GM13977 (cell line): ENCODE data around the gene EPHB1.

ENCODE experiments used
- DNase-seq: peaks from one replicate; pipeline ENCODE4 v3.0.0; 2012; ENCODE audit warnings: low spot score
- in situ Hi-C: fragments of 300-500 bp; cut with MboI; formaldehyde crosslinking; loops from one replicate; pipeline ENCODE4 v1.12.0; 2022; ENCODE audit warnings: low sequenced_read_pairs, low pct_unique_long_range_greater_than_20kb, mixed read lengths, inconsistent platforms; ENCODE audit not compliant: unreplicated experiment
- TF ChIP-seq, protein P1 (sequence below): IDR thresholded peaks from 2 replicates; pipeline ENCODE4 v1.5.1; 2012; ENCODE audit warnings: mild to moderate bottlenecking, control low read depth; ENCODE audit not compliant: insufficient read depth; ENCODE audit errors: extremely low read depth, missing control alignments

Gene EPHB1

DNA sequence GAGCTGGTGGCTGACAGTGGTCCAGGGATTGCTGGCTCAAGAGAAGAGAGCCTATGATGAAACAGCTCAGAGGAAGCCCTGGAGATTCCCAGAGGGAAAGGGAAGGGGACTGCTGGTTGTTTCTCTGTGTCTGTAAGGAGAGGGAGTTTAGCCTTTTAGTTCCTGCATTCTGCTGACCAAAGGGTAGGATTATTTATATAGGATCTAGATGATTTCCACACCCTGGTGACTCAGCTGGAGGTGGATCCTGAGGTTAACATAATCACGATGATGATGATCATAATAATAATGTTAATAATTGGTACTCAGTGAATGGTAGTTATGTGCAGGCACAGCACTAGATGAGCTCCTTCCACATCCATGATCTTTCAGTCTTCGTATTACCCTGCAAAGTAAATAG is 144.9 kb downstream of the EPHB1 start:
- in situ Hi-C loops: no loop called here
- TF ChIP-seq, protein P1, sequence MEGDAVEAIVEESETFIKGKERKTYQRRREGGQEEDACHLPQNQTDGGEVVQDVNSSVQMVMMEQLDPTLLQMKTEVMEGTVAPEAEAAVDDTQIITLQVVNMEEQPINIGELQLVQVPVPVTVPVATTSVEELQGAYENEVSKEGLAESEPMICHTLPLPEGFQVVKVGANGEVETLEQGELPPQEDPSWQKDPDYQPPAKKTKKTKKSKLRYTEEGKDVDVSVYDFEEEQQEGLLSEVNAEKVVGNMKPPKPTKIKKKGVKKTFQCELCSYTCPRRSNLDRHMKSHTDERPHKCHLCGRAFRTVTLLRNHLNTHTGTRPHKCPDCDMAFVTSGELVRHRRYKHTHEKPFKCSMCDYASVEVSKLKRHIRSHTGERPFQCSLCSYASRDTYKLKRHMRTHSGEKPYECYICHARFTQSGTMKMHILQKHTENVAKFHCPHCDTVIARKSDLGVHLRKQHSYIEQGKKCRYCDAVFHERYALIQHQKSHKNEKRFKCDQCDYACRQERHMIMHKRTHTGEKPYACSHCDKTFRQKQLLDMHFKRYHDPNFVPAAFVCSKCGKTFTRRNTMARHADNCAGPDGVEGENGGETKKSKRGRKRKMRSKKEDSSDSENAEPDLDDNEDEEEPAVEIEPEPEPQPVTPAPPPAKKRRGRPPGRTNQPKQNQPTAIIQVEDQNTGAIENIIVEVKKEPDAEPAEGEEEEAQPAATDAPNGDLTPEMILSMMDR: no peak
- no peak for DNase-seq

- in situ Hi-C loops: no loop called here
- DNase-seq: no peak
- TF ChIP-seq, protein P1: no peak
Measured at GRCh38 chr3:134941820-134942219, 146.8 kb downstream of the EPHB1 start.

DNA sequence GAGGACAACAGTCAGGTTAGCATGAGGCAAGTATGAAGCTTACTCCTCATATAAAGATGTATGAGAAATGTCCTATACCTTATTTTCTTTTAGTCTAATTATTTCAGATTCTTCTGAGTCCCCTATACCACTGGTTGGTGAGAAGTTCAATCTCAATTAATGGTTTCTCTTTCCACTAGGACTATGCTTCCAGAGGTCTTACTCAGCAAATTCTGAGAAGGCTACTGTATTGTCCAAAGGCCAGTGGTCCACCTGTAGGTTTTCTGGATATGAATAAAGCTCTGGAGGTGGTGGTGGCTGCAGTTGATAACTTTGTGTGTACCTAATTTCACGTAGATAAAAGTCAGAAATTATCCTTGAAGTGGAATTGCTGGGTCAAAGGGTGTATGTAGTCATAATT is 149.4 kb downstream of the EPHB1 start:
- in situ Hi-C loops: no loop called here
- DNase-seq: no peak
- TF ChIP-seq, protein P1: no peak

GRCh38 chr3:134949150-134949549 is 154.1 kb downstream of the EPHB1 start:
- in situ Hi-C loops: no loop called here
- DNase-seq: no peak
- TF ChIP-seq, protein P1: no peak

DNA sequence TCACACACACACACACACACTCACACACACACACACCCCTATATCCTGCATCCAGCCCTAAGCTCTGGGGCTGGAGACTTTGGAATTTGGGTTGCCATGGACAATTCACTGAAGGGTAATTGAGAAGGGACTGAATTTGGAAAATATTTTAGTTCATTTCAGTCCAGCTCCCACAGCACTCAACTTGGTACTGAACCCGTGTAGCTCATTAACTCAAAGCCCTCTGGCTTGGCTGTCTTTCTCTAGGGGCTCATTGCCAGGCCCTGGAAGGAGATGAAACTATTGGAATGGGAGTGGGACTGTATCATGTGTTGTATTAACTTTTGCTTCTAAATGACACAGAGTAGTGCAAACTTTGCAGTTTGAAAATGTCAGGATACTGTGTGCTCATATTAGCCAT is 157.3 kb downstream of the EPHB1 start:
- TF ChIP-seq, protein P1: no peak
- DNase-seq: no peak
- in situ Hi-C loops: no loop called here

- DNase-seq: no peak
- TF ChIP-seq, protein P1: no peak
- in situ Hi-C loops: no loop called here
Measured at GRCh38 chr3:134955874-134956273, 160.8 kb downstream of the EPHB1 start.

DNA sequence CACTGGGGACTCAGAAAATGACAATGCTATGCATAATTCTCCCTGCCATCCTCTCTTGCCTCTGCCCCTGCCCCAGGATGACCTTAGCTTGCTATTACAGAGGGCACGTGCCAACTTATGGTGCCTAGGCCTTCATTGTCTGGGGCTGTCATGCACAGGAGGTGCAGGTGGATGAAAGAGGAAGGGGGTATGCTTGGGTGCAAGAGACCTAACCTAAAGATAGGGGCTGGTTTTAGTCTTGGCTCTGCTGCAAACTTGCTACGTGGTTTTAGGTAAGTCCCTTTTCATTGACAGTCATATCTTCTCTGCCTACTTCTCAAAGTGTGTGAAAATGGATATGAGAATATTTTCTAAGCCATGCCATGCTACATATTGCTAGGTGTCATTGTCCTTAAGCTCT is 161.3 kb downstream of the EPHB1 start:
- peak; percentile 15 for DNase-seq
- TF ChIP-seq, protein P1: no peak
- in situ Hi-C loops: no loop called here
